Measurements from ENCODE around the gene HSP90AB1.

HSP90AB1 gene

DNA sequence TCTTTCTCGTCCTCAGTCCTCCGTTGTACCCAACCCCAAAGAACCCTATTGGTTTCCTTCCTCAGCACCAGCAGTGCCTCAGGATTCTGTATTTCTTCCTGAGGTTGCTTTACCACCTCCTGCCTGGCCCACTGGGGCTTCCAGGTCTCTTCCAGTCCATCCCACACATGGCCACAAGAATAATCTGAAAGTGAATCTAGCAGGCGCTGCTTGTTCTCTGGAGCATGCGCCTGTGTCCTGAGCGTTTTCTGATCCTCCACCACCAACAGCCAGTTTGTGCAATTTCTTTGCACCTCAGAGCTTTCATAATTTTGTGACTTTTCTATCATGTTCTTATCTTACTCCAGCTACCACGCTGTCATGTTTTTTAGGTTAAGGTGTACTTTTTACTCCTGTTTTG is 11.6 kb upstream of the HSP90AB1 start:
- no peak for DNase-seq (ENCODE audit: low read depth, low spot score)

DNA sequence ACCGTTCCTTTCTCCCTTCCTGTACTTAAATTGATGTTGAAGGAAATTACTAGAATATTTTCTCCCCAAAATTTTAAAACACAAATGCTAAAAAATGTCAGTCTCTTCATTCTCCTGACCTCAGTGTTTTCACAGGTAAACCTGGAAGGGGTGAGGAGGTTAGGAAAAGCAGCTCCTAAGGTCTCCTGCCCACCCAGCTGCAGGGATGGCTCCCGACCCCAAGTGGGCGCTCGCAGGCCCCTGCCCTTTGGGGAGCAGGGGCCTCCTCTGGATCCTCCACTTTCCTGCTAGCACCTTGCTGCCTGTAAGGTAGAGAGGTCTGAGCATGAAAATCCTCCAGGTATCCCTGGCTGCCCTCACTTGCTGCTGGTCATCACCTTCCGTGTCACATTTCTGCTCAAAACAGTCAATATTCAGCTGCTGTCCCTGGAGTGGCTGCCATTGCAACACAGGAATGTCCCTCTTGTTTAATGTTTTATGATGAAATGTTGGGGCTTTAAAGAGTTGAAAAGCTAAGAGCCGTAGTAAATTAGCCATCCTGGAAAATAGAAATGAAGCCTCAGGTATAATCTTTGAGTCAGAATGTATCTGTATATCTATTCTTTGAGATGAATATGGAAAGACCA is 10.9 kb upstream of the HSP90AB1 start:
- DNase-seq (ENCODE audit: low read depth, low spot score), result no peak

DNA sequence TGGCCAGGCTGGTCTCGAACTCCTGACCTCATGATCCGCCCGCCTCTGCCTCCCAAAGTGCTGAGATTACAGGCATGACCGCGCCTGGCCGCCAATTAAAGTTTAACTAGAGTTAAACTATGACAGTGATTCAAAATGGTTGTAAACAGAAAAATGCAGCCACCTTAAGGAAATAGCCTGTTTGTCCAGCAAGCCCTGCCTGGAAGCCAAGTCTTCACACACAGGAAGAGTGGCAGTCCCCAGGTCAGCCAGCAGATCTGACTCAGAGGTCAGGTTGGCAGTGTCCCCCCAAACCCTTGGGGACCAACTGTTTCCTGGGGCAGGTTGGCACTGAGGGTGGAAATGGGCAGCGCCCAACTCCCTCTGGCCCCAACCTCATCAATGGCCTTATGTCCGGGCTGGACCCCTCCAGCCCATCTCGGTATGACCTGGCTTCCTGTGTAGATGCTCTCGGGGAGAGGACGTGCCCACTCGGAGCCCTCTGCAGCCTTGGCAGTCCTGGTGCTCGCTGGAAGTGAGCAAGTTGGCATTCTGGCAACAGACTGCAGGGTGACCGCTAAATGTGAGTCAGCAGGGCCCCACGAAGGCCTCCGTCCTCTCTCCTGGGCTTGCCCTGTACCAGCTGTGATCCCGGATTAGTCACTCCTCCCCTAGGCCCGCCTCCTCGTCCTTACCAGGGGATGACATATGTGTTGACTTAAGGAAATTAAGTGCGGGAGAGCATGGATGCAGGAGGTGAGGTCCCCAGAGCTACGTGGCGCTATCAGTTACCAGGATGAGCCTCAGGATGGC is 9.7 kb upstream of the HSP90AB1 start:
- peak; percentile 94 for DNase-seq (ENCODE audit: low read depth, low spot score)

DNA sequence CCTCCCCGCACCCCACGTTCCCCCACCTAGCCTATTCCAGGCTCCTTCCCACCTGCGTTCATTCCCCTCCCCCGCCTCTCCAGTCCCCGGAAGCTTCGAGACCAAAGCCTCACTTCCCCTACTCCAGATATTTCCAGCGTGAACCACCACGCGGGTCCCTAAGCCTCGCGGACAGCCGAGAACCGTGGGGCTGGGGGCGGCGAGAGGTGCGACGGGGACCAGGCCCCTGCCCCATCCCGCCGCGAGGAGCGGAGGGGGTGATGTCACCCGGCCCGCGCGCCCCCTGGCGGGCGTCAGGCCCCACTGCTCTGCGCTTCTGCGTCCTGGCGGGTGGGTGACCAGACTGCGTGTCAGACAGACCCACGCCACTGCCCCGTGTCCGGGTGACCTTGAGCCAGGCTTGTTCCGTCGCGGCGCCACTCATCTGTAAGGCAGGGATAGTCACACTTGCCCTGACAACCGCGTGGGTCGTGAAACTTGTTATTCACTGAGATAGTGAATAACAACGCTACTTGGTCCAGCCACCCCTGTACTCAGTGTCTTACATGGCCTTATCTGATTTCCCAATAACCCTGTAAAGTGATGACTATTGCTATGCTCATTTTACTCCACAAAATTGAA is 9.0 kb upstream of the HSP90AB1 start:
- peak; percentile 90 for DNase-seq (ENCODE audit: low read depth, low spot score)

DNA sequence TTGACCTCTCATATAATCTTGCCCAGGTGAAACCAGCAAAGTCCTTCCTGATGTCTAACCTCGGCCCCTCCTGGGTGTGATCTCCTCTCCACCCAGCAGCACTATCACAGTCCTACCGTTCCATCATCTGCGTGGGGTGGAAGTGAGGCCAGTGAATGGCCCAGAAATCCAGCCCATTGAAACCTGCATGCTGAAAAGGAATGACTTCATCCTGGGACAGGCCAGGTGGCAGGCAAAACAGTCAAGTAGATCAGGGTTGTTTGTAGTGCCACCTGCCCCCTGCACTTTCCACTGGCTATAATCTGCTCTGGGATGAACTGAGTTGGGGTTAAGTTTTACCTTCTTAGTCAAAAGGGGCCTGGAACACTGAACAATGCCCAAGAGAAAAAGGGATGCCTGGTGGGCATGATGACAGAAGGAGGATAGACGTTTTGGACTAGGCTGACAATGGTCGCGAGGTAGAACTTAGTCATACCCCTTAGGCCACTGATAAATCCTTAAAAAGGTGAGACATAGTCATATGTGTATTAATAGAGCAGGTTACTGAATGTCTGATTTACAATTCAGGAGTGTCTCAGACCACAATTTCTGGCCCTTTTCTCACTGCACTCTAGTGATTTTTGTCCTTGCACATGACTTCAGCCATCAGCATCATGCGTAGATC is 8.1 kb upstream of the HSP90AB1 start:
- DNase-seq (ENCODE audit: low read depth, low spot score), result no peak

DNA sequence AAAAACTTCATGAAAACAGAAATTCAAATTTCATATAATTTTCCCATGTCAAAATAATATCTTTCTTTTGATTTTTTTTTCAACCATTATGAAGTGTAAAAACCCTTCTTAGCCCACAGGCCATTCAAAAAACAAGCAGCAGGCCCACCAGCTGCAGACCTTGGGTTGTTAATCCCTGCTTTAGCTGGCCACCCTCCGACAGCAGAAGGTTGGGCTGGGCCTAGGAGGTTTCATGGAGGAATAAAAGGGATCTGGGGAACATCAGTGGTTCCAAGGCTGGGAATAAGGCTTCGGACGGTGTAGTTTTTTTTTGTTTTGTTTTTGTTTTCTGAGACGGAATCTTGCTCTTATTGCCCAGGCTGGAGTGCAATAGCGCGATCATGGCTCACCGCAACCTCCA is 3.6 kb upstream of the HSP90AB1 start:
- DNase-seq (ENCODE audit: low read depth, low spot score), result no peak

DNA sequence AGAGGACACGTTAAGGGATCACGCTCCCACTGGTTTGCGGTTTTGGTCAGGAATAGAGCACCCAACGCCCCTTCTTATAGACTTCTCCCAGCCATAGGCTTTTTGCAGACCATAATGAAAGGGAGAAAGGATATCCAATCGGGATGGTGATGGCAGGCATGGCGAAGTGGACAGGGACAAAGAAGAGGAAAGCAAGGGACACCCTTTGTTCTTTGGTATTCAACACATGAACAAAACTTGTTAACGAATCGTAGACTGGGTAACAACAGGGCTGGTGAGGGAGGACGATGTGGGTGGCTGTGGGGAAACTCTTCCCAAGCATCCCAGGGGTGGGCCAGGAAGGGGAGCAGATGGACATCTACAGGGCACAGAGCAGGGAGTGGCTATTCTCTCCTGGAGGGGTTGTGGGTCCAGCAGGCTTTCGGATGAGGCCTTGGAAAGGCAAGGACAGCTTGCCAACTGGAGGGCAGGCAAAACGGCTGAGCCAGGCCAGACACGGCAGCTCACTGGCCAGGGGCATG is 1.4 kb upstream of the HSP90AB1 start:
- no peak for DNase-seq (ENCODE audit: low read depth, low spot score)

DNA sequence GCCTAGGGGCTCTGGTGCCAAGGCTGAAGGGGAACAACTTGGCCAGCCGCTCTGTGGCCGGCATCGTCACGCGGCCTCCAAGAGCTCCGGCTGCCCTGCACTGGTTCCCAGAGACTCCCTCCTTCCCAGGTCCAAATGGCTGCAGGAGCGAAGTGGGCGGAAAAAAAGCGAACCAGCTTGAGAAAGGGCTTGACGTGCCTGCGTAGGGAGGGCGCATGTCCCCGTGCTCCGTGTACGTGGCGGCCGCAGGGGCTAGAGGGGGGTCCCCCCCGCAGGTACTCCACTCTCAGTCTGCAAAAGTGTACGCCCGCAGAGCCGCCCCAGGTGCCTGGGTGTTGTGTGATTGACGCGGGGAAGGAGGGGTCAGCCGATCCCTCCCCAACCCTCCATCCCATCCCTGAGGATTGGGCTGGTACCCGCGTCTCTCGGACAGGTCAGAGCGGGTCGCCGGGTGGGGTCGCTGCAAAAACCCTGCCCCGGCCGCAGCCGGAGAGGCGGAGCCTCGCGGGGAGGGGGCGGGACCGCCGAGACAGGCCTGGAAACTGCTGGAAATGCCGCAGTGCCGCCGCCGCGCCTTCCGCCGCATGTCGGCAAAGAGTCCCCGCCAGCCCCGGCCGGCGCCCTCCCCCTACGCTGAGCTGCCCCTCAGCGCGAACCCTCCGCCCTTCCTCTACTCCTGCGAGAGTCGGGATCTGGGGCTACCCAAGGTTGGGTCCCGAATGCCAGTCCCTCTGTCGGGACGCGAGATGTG is 814 bp upstream of the HSP90AB1 start:
- DNase-seq (ENCODE audit: low read depth, low spot score), result peak; percentile 96

DNA sequence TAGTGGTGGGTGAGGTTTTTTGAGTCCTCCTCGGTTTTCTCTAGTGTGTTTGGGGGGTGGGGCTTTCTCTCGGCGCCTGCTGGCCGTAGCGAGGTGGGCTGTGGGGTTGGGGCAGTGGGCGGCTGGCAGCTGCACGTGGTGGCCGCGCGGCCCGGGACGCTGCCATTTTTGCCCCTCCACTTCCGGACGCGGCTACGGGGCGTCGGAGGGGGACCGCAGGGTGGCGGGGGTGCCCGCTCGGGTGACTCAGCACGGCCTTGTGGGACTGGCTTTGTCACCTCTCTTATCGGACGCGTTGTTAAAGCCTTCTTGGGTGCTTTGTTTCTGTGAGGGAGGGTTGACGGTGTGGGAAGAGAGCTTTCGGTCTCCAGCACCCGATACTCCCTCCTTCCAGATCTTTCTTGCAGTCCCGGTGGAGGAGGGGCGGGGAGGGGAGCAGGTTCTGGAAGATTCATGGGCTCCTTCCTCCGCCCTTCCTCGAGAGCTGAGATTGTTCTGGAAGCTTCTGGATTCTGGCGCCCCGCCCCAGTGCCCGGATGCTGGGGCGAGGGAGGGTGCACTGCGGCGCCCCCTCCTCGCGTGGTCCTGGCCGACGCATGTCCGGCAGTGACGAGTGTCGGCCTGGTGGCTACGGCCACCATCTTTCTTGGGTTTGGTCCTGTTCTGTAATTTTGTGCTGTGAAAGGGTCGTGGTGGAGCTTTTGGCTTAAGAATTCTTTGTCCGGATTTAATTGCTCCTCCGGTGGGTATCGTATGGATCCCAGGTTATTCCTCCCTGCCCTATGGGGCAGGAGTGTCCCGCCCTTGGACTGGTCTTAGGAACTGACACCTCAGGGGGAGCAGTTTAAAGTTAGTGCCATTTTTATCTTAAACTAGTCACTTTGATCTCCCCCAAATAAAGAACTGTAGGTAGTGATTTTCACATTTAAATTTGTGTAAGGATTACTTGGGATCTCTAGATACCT is 719 bp downstream of the HSP90AB1 start:
- DNase-seq (ENCODE audit: low read depth, low spot score), result peak; percentile 80

DNA sequence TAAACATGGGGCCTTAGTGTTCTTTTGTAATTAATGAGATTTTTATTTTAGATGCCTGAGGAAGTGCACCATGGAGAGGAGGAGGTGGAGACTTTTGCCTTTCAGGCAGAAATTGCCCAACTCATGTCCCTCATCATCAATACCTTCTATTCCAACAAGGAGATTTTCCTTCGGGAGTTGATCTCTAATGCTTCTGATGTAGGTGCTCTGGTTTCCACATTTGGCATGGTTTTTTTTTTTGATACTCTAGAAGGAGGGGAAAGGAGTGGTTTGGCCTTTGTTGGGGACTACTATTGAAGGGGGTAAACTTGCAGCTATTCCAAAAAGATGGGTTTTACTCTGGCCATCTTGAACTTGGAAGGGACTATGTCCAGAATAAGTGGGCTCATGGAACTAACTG is 1.7 kb downstream of the HSP90AB1 start:
- DNase-seq (ENCODE audit: low read depth, low spot score), result no peak

DNA sequence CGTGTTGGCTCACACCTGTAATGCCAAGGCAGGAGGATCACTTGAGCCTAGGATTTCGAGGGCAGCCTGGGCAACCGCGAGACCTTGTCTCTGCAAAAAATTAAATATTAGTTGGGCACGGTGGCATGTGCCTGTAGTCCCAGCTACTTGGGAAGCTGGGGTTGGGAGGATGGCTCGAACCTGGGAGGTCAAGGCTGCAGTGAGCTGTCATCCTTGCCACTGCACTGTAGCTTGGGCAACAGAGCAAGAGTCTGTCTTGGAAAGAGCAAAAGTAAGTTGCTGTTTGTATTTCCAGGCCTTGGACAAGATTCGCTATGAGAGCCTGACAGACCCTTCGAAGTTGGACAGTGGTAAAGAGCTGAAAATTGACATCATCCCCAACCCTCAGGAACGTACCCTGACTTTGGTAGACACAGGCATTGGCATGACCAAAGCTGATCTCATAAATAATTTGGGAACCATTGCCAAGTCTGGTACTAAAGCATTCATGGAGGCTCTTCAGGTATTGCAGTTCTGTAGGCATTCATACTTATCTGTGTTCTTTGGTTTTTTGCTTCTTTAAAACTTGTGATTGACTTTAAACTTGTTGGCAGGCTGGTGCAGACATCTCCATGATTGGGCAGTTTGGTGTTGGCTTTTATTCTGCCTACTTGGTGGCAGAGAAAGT is 2.3 kb downstream of the HSP90AB1 start:
- DNase-seq (ENCODE audit: low read depth, low spot score), result no peak

DNA sequence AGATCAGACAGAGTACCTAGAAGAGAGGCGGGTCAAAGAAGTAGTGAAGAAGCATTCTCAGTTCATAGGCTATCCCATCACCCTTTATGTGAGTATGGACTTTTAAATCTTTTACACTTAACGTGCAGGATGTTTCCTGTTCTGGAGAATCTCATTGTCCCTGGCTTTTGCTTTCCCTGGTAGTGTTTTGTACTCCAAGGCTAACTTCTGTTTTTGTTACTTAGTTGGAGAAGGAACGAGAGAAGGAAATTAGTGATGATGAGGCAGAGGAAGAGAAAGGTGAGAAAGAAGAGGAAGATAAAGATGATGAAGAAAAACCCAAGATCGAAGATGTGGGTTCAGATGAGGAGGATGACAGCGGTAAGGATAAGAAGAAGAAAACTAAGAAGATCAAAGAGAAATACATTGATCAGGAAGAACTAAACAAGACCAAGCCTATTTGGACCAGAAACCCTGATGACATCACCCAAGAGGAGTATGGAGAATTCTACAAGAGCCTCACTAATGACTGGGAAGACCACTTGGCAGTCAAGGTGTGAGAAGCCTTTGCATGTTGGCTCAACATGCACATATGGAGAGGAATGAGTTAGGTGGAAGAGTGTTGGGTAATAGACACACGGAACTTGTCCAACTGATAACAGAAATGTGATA is 3.3 kb downstream of the HSP90AB1 start:
- DNase-seq (ENCODE audit: low read depth, low spot score), result no peak

DNA sequence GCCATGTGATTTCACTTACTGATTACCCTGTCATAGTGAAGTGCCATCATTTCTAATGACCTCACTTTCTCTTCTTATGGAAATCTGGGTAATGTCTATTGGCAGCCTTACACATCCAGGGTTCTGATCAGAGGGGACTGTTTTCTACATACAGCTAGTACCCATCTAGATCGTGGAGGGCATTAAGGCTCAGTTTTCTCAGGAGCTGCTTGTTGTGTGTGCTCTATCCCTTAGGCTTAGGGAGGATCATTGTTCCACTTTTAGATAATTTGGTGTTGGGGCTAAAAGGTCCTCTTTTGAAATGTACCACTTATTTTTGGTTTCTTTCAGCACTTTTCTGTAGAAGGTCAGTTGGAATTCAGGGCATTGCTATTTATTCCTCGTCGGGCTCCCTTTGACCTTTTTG is 3.8 kb downstream of the HSP90AB1 start:
- no peak for DNase-seq (ENCODE audit: low read depth, low spot score)

DNA sequence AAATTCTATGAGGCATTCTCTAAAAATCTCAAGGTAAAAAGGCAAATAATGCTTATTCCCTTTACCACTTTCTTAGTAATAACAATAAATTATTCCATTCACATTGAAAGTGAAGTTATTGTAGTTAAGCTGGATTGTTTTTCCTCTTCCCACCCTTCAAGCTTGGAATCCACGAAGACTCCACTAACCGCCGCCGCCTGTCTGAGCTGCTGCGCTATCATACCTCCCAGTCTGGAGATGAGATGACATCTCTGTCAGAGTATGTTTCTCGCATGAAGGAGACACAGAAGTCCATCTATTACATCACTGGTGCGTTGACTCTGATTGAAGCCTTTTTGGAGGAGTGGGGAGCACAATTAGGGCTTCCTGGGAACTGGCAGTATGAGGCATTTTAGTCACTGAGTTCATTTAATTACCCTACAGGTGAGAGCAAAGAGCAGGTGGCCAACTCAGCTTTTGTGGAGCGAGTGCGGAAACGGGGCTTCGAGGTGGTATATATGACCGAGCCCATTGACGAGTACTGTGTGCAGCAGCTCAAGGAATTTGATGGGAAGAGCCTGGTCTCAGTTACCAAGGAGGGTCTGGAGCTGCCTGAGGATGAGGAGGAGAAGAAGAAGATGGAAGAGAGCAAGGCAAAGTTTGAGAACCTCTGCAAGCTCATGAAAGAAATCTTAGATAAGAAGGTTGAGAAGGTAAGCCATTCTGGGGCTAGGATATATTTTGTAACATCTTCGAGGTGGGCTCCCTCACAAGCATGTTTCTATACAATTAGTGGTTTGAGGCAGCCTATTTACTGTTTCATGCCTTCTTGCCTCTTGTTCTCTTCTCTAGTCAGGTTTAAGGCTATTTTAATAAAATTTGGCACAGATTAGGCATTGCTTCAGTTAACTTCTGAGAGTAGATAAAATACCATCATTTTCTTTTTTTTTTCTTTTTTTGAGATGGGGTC is 4.9 kb downstream of the HSP90AB1 start:
- DNase-seq (ENCODE audit: low read depth, low spot score), result no peak

DNA sequence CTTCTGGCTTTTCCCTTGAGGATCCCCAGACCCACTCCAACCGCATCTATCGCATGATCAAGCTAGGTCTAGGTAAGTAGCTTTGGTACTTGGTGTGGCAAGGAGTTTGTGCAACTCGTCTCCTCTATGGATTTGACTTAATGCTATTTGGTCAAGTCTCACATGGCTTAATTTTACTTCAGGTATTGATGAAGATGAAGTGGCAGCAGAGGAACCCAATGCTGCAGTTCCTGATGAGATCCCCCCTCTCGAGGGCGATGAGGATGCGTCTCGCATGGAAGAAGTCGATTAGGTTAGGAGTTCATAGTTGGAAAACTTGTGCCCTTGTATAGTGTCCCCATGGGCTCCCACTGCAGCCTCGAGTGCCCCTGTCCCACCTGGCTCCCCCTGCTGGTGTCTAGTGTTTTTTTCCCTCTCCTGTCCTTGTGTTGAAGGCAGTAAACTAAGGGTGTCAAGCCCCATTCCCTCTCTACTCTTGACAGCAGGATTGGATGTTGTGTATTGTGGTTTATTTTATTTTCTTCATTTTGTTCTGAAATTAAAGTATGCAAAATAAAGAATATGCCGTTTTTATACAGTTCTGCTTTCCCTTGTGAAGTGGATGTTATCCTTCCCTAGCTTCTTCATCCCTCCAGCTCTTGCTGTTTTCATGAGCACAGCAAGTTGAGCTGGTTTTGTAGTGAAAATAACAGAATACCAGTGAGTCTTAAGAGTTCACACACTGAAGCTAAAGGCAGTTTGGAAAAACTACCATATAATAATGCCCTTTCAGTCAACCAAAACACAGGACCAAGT is 6.6 kb downstream of the HSP90AB1 start:
- peak; percentile 37 for DNase-seq (ENCODE audit: low read depth, low spot score)

DNA sequence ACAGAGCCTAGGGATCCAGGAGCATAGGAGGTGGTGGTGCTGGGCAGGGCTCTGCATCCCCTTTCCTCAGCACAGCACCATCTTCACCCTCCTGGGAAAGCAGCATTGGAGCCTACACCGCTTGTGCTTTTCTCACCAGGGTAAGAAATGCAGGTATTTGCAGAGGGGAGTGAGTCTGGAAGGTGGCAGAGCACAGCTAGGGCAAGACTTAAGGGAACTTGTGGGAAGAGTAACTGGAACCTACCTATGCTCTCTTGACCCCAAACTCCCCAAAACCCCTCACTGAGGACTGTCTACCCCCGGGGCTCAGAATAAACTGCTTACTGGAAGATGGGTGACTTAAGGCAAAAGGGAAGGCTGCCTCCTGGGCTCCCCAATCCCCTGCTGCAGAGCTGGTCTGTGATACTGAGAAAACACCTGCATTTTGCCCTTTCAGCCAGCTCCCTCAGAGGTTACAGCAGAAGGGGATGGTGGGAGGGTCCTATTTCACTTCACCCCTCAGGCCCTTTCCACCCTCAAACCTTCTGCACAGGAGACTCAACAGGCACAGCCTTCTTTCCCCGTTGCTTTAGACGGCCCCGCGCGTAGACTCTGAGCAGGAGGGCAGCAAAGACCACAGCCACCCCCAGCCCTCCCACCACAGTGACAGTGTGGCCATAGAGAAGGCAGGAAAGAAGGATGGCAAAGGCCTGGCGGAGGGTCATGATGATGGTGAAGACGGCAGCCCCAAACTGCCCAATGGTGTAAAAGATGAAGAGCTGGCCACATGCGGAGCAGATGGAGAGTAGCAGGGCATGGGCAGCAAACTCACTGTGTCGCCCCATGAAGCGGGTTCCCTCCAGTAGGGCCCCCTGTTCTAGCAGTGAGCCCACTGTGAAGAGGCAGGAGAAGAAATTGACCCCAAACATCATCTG is 7.5 kb downstream of the HSP90AB1 start:
- DNase-seq (ENCODE audit: low read depth, low spot score), result no peak
